Measurements from ENCODE around the gene IP6K2.
A peak's percentile ranks its signal among the peaks of the same experiment; 100 is the strongest.
"Not testable (repeated sequence)": the region's sequence is repeated elsewhere in the genome, so short reads cannot be mapped to it uniquely, and the experiment has no call there.

The IP6K2 gene

GRCh38 chr3:48723725-48724124, 6.7 kb upstream of the IP6K2 start:
- no peak overlapping the region for H3K4me3 ChIP-seq (replicated peaks; ENCODE audit: low read depth, low read length)

DNA sequence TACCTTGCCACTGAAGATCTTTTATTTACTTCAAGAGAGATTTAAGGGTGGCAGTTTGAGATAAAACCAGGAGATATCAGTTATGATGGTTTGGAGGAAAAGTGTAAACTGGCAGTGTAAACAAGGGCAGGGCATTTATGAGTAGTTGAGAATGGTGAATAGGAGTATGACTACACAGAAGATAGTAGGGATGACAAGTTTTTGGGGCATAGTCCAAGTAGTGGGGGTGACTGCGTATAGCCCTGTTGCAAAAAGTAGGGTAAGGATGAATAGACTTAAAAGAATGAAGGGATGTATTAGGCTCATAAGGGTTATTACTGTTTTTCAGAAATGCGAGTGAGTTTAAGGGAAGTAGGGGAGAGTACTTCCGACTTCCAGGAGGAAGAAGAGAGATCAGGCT, 6.3 kb upstream of the IP6K2 start:
- not testable (repeated sequence) for H3K4me3 ChIP-seq (replicated peaks; ENCODE audit: low read depth, low read length); DNase-seq (ENCODE audit: low read depth)

More at GRCh38 chr3:48723725-48724124, 6.7 kb upstream of the IP6K2 start:
- TF ChIP-seq, protein P1, sequence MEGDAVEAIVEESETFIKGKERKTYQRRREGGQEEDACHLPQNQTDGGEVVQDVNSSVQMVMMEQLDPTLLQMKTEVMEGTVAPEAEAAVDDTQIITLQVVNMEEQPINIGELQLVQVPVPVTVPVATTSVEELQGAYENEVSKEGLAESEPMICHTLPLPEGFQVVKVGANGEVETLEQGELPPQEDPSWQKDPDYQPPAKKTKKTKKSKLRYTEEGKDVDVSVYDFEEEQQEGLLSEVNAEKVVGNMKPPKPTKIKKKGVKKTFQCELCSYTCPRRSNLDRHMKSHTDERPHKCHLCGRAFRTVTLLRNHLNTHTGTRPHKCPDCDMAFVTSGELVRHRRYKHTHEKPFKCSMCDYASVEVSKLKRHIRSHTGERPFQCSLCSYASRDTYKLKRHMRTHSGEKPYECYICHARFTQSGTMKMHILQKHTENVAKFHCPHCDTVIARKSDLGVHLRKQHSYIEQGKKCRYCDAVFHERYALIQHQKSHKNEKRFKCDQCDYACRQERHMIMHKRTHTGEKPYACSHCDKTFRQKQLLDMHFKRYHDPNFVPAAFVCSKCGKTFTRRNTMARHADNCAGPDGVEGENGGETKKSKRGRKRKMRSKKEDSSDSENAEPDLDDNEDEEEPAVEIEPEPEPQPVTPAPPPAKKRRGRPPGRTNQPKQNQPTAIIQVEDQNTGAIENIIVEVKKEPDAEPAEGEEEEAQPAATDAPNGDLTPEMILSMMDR (IDR thresholded peaks at IDR 0.05; ENCODE audit: low read length, missing control alignments) = no peak
- DNase-seq (ENCODE audit: low read depth) = no peak

DNA sequence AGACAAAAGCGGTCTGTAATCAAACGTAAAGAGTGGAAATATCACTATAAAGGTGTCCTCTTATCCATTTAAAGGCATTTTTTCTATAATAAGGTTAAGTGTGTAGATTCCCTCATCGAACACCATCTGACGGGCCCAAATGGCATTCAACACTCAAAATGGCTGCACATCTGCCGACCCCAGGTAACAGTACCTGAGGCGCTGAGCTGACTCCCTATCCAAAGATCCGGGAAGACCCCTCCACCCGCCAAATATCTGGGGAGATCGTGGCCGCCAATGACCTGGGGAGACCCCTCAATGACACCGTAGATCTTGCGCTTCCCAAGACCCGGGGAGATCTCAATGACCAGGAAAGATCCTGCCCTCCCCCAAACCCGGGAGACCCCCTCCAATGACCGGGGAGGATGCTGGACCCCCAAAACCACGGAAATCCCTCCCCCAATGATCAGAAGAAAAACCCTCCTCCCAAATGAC, 476 bp downstream of the IP6K2 start:
- TF ChIP-seq, protein P1 (IDR thresholded peaks at IDR 0.05; ENCODE audit: low read length, missing control alignments) = no peak
- H3K4me3 ChIP-seq (replicated peaks; ENCODE audit: low read depth, low read length) = peak overlapping the region; percentile 100
- DNase-seq (ENCODE audit: low read depth) = no peak

DNA sequence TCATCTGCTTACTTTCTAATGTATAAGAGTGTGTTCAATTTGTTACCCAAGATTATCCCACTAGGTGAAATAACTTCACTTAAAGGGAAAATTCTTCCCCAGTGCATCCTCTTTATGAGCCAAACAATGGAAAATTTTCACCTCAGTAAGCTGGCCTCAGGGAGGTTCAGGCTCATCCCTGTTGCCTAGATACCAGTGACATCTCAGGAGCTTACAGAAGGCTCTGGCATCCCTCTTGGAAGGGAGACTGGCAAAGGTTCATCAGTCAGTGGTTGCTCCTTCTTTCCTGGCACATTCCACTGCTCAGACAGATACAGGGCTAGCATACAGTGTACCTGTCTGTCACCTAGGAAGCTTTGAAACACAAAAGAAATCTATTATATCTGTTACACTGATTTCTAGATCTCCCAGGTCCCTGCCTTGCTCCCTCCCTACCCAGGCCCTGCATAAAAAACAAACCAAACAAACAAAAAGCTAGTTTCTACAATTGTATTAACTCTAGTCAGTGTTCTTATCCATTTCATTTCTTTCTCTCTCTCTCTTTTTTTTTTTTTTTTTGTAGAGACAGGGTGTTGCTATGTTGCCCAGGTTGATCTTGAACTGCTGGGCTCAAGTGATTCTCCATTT, 1.7 kb downstream of the IP6K2 start:
- TF ChIP-seq, protein P1 (IDR thresholded peaks at IDR 0.05; ENCODE audit: low read length, missing control alignments) = no peak
- peak overlapping the region; percentile 100 for H3K4me3 ChIP-seq (replicated peaks; ENCODE audit: low read depth, low read length)
- peak; percentile 54 for DNase-seq (ENCODE audit: low read depth)

- TF ChIP-seq, protein P1 (IDR thresholded peaks at IDR 0.05; ENCODE audit: low read length, missing control alignments) = no peak
- H3K4me3 ChIP-seq (replicated peaks; ENCODE audit: low read depth, low read length) = no peak overlapping the region
- DNase-seq (ENCODE audit: low read depth) = no peak
These were observed 5.3 kb downstream of the IP6K2 start for GRCh38 chr3:48711727-48712126.

DNA sequence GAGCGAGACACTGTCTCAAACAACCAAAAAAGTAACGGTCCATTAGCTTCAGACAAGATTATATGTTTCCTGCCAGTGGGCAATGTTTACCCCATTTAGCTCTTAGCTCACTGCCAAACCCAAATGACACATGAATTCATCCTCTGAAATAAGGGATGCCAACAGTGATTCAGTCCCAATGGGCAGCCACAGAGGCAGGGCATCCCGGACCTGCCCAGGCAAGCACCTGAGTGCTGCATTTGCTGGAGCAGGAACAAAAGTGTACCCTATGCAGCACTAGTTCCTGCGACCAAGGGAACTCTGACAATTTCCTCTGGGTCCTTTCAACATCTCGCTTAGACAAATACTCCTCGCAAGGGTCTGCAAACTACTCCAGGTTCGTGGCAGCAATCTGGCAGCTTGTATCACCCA, 8.0 kb downstream of the IP6K2 start:
- TF ChIP-seq, protein P1 (IDR thresholded peaks at IDR 0.05; ENCODE audit: low read length, missing control alignments) = no peak
- DNase-seq (ENCODE audit: low read depth) = no peak
- no peak overlapping the region for H3K4me3 ChIP-seq (replicated peaks; ENCODE audit: low read depth, low read length)

GRCh38 chr3:48708481-48708889, 8.5 kb downstream of the IP6K2 start:
- peak; percentile 36 for DNase-seq (ENCODE audit: low read depth)
- TF ChIP-seq, protein P1 (IDR thresholded peaks at IDR 0.05; ENCODE audit: low read length, missing control alignments) = no peak
- H3K4me3 ChIP-seq (replicated peaks; ENCODE audit: low read depth, low read length) = no peak overlapping the region

All from fibroblast of pulmonary artery (primary cell).